Measurements from ENCODE around the gene GCSH. TPM values are rescaled to one million over a fixed set of nuclear protein-coding genes. Genes with fewer than 3 reads are reported as not detected.

The GCSH gene
- total RNA-seq (2013): 1.0 TPM
- polyA plus RNA-seq (1 to 10 TPM in 2 of 3 donors, under 1 TPM in 1; 0.77 to 2.0 (median 1.0) TPM), polyA minus RNA-seq (0.28 and 0.40 TPM in 2 replicates), total RNA-seq (0 to 0.60 (median 0.08) reads per million in 11 experiments)

DNA sequence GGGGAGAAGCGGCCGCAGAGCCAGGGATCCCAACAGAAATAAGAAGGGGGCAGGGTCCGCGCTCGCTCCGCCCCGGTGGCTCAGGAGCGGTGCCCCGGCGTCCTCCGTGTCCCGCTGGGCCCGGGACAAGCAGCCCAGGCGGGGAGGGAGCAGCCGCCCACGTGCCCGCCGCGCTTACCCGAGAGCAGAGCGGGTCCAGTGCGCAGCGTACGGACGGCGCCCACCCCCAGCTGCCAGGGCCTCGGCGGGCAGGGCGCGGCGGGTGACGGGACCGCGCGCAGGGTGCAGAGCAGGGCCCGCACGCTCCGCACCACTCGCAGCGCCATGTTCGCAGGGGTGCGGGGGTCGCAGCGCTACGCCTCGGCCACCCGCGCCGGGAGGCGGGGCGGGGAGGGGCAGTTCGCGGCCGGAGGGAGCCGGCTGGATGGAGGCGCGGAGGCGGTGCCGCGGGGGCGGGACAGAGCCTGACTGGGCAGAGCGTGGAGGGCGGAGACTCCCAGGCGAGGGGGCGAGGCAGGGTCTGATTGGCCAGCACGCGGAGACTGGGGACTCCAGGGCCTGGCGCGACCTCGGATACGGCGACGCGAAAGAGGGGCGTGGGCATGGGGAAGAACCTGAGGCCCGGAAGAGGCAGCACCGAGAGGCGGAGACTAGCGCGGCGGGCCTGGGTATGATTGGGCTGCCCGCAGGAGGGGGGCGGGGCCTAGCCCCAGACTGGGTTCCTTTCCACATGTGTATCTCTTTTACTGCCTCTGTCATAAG is at the start of gene GCSH:
TSS of gene GCSH (minus strand) at position 443 of the 762 bp plus-strand sequence. CDS start at position 326, 117 bp downstream.
- H3K4me1 Mint-ChIP-seq: peaks cover 15% of the 10 kb centered on the region
- intact Hi-C loops (cut with micrococcal nuclease): loop anchor here (1.0 to 10.0 kb wide), 8 partner anchors 19 to 639 kb away; partner anchors contain the start of genes C16orf46 (in 2 of the 2), CENPN (in 2 of the 2), CMC2 (in 2 of the 2) and ATMIN (in 1 of the 2)
- H3K27me3 ChIP-seq (ENCODE audit: control insufficient read depth in 2 of 2, insufficient read depth in 2 of 2, low read length in 2 of 2): peaks cover 0 to 7% of the 10 kb centered on the region in 2 donors
- H2AFZ ChIP-seq (ENCODE audit: insufficient read depth, low read depth, low read length, poor library complexity, severe bottlenecking): peak within 1 kb of the TSS; percentile 100
- peak; percentile 97 to 98 (median 98) for DNase-seq
- peak within 1 kb of the TSS; percentile 76 to 89 for H3K4me3 Mint-ChIP-seq
- no peaks in the 10 kb centered on the region for H3K36me3 Mint-ChIP-seq
- 0% methylated on average over 51 of the region's 83 CpGs for WGBS (ENCODE audit: insufficient coverage)
- peaks cover 15 to 17% (median 16%) of the 10 kb centered on the region in 3 donors for H3K27me3 Mint-ChIP-seq (ENCODE audit: low read depth in 3 of 3)
- peaks cover 9 to 16% of the 10 kb centered on the region in 2 donors for H3K4me1 ChIP-seq (ENCODE audit: control insufficient read depth in 1 of 2, insufficient read depth in 2 of 2, low read length in 2 of 2)
- TF ChIP-seq, protein P1, sequence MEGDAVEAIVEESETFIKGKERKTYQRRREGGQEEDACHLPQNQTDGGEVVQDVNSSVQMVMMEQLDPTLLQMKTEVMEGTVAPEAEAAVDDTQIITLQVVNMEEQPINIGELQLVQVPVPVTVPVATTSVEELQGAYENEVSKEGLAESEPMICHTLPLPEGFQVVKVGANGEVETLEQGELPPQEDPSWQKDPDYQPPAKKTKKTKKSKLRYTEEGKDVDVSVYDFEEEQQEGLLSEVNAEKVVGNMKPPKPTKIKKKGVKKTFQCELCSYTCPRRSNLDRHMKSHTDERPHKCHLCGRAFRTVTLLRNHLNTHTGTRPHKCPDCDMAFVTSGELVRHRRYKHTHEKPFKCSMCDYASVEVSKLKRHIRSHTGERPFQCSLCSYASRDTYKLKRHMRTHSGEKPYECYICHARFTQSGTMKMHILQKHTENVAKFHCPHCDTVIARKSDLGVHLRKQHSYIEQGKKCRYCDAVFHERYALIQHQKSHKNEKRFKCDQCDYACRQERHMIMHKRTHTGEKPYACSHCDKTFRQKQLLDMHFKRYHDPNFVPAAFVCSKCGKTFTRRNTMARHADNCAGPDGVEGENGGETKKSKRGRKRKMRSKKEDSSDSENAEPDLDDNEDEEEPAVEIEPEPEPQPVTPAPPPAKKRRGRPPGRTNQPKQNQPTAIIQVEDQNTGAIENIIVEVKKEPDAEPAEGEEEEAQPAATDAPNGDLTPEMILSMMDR (IDR thresholded peaks at IDR 0.05): no peak
- peak within 1 kb of the TSS; percentile 64 for H3K9ac ChIP-seq (ENCODE audit: insufficient read depth, low read length, poor library complexity, severe bottlenecking)
- no peaks in the 10 kb centered on the region for H3K9me3 ChIP-seq (replicated peaks in 1 of 2; ENCODE audit: control insufficient read depth in 1 of 2, insufficient read depth in 1 of 2, low read length in 2 of 2)
- H3K4me2 ChIP-seq (replicated peaks; ENCODE audit: extremely low read depth, low read length, poor library complexity, severe bottlenecking): peak within 1 kb of the TSS; percentile 94
- H4K20me1 ChIP-seq (ENCODE audit: insufficient read depth, low read length): no peaks in the 10 kb centered on the region
- H3K9me3 Mint-ChIP-seq: peaks cover 0 to 2% (median 0%) of the 10 kb centered on the region in 7 donors
- H3K36me3 ChIP-seq (replicated peaks in 1 of 2; ENCODE audit: control insufficient read depth in 1 of 2, insufficient read depth in 2 of 2, low read length in 2 of 2): no peaks in the 10 kb centered on the region
- H3K4me3 ChIP-seq (replicated peaks in 1 of 3; ENCODE audit: low read depth in 2 of 3, low read length in 3 of 3): peak within 1 kb of the TSS; percentile 35 to 89 (median 44)
- peak within 1 kb of the TSS in 1 of 2 donors; percentile 25 for H3K27ac ChIP-seq (ENCODE audit: low read depth in 1 of 2, low read length in 2 of 2)
- no peaks in the 10 kb centered on the region for H3K79me2 ChIP-seq (ENCODE audit: insufficient read depth, low read length)
- peak within 1 kb of the TSS in 3 of 7 donors; percentile 33 to 78 (median 55) for H3K27ac Mint-ChIP-seq

GRCh38 chr16:81143921-81144471 is 47.8 kb upstream of the GCSH start:
- no peaks in the 10 kb centered on the region for H4K20me1 ChIP-seq (ENCODE audit: insufficient read depth, low read length)
- H3K27ac ChIP-seq (ENCODE audit: low read depth in 1 of 2, low read length in 2 of 2): no peak overlapping the region
- no peaks in the 10 kb centered on the region for H3K36me3 ChIP-seq (replicated peaks in 1 of 2; ENCODE audit: control insufficient read depth in 1 of 2, insufficient read depth in 2 of 2, low read length in 2 of 2)
- no peaks in the 10 kb centered on the region for H3K9me3 ChIP-seq (replicated peaks in 1 of 2; ENCODE audit: control insufficient read depth in 1 of 2, insufficient read depth in 1 of 2, low read length in 2 of 2)
- no peaks in the 10 kb centered on the region for H3K36me3 Mint-ChIP-seq
- H3K9me3 Mint-ChIP-seq: peaks cover 0 to 1% (median 0%) of the 10 kb centered on the region in 7 donors
- 100% methylated on average over 1 of the region's 4 CpGs for WGBS (ENCODE audit: insufficient coverage)
- no peak overlapping the region for H3K9ac ChIP-seq (ENCODE audit: insufficient read depth, low read length, poor library complexity, severe bottlenecking)
- DNase-seq: no peak
- no peaks in the 10 kb centered on the region for H3K79me2 ChIP-seq (ENCODE audit: insufficient read depth, low read length)
- H3K4me3 Mint-ChIP-seq: no peak overlapping the region
- H3K27ac Mint-ChIP-seq: peak overlapping the region in 1 of 7 donors; percentile 58
- intact Hi-C loops (cut with micrococcal nuclease): no loop called here
- H3K27me3 Mint-ChIP-seq (ENCODE audit: low read depth in 3 of 3): peaks cover 9 to 18% (median 9%) of the 10 kb centered on the region in 3 donors
- no peaks in the 10 kb centered on the region for H3K27me3 ChIP-seq (ENCODE audit: control insufficient read depth in 2 of 2, insufficient read depth in 2 of 2, low read length in 2 of 2)
- H3K4me2 ChIP-seq (replicated peaks; ENCODE audit: extremely low read depth, low read length, poor library complexity, severe bottlenecking): no peak overlapping the region
- H3K4me1 ChIP-seq (ENCODE audit: control insufficient read depth in 1 of 2, insufficient read depth in 2 of 2, low read length in 2 of 2): no peaks in the 10 kb centered on the region
- TF ChIP-seq, protein P1 (IDR thresholded peaks at IDR 0.05): no peak
- H3K4me3 ChIP-seq (replicated peaks in 1 of 3; ENCODE audit: low read depth in 2 of 3, low read length in 3 of 3): no peak overlapping the region
- no peak overlapping the region for H2AFZ ChIP-seq (ENCODE audit: insufficient read depth, low read depth, low read length, poor library complexity, severe bottlenecking)
- H3K4me1 Mint-ChIP-seq: no peaks in the 10 kb centered on the region

All from CD14-positive monocyte (primary cell).